ENCODE results near the gene CLMN.

Gene CLMN

GRCh38 chr14:95302667-95303506, 16.8 kb downstream of the CLMN start:
- DNase-seq (ENCODE audit: low read depth, low spot score): no peak

GRCh38 chr14:95301527-95302187, 18.1 kb downstream of the CLMN start:
- no peak for DNase-seq (ENCODE audit: low read depth, low spot score)

- no peak for DNase-seq (ENCODE audit: low read depth, low spot score)
Observed at GRCh38 chr14:95300697-95301526, 18.8 kb downstream of the CLMN start.

- no peak for DNase-seq (ENCODE audit: low read depth, low spot score)
Observed at GRCh38 chr14:95300002-95300696, 19.6 kb downstream of the CLMN start.

GRCh38 chr14:95299271-95299670, 20.4 kb downstream of the CLMN start:
- DNase-seq (ENCODE audit: low read depth, low spot score): no peak

- DNase-seq (ENCODE audit: low read depth, low spot score): no peak
Observed at GRCh38 chr14:95297832-95298231, 21.9 kb downstream of the CLMN start.

- no peak for DNase-seq (ENCODE audit: low read depth, low spot score)
Observed at GRCh38 chr14:95296966-95297365, 22.7 kb downstream of the CLMN start.

GRCh38 chr14:95295600-95296376, 23.9 kb downstream of the CLMN start:
- DNase-seq (ENCODE audit: low read depth, low spot score): no peak

GRCh38 chr14:95294834-95295599, 24.7 kb downstream of the CLMN start:
- DNase-seq (ENCODE audit: low read depth, low spot score): no peak

- DNase-seq (ENCODE audit: low read depth, low spot score): no peak
Observed at GRCh38 chr14:95294320-95294719, 25.4 kb downstream of the CLMN start.

GRCh38 chr14:95293449-95293848, 26.3 kb downstream of the CLMN start:
- DNase-seq (ENCODE audit: low read depth, low spot score): no peak

GRCh38 chr14:95292660-95293425, 26.9 kb downstream of the CLMN start:
- DNase-seq (ENCODE audit: low read depth, low spot score): no peak

GRCh38 chr14:95291859-95292542, 27.7 kb downstream of the CLMN start:
- no peak for DNase-seq (ENCODE audit: low read depth, low spot score)

GRCh38 chr14:95290871-95291431, 28.8 kb downstream of the CLMN start:
- DNase-seq (ENCODE audit: low read depth, low spot score): no peak

- DNase-seq (ENCODE audit: low read depth, low spot score): no peak
Observed at GRCh38 chr14:95290021-95290420, 29.7 kb downstream of the CLMN start.

- no peak for DNase-seq (ENCODE audit: low read depth, low spot score)
Observed at GRCh38 chr14:95289323-95290010, 30.2 kb downstream of the CLMN start.

GRCh38 chr14:95288672-95289322, 30.9 kb downstream of the CLMN start:
- no peak for DNase-seq (ENCODE audit: low read depth, low spot score)

All from activated CD4-positive, CD25-positive, alpha-beta regulatory T cell treated with anti-CD3 and anti-CD28 coated beads, Interleukin-2, amount 50 U/mL, for 16 hours (primary cell).